Naive thymus-derived CD8-positive, alpha-beta T cell (primary cell): Measurements from ENCODE around the gene MUC5B. TPM values are rescaled to one million over a fixed set of nuclear protein-coding genes. Genes with fewer than 3 reads are reported as not detected.

ENCODE experiments used
- ATAC-seq, 2 donors: fragments of 150-1000 bp; cut with Tn5 transposase in 1 of 2; sonication (Bioruptor Pico), chemical (Tn5 transposase) in 1 of 2; 1 replicate in 1 of 2; 2 replicates in 1 of 2; pipeline ENCODE4 v1.10.0; 2021; ENCODE audit warnings: mild to moderate bottlenecking in 2 of 2, moderate library complexity in 2 of 2
- POLR2A ChIA-PET: fragments of 350-600 bp; sonication (Branson Sonifier 250); formaldehyde crosslinking; loops from one replicate; lab custom pipeline; 2021; ENCODE audit warnings: antibody characterized with exemption; lab: Charles Lee
- DNase-seq, 10 donors: peaks; one replicate each; pipeline versions ENCODE4 v3.0.0 to v3.0.0-alpha.2; 2020 to 2022
- H3K27ac Mint-ChIP-seq, 10 donors: one replicate each; pipeline ENCODE4 v1.8.0; 2020 to 2022; ENCODE audit warnings: mild to moderate bottlenecking in 10 of 10, mixed read lengths in 10 of 10, moderate library complexity in 4 of 10, inconsistent platforms in 1 of 10
- H3K27me3 Mint-ChIP-seq, 5 donors: one replicate each; pipeline ENCODE4 v1.8.0; 2021 to 2022; ENCODE audit warnings: mixed read lengths in 5 of 5
- H3K36me3 Mint-ChIP-seq, 3 donors: one replicate each; pipeline ENCODE4 v1.8.0; 2020 to 2022; ENCODE audit warnings: mixed read lengths in 3 of 3, mild to moderate bottlenecking in 2 of 3, inconsistent platforms in 1 of 3
- H3K4me1 Mint-ChIP-seq, 4 donors: one replicate each; pipeline ENCODE4 v1.8.0; 2021 to 2022; ENCODE audit warnings: mixed read lengths in 4 of 4
- H3K4me3 Mint-ChIP-seq, 10 donors: one replicate each; pipeline ENCODE4 v1.8.0; 2020 to 2022; ENCODE audit warnings: mild to moderate bottlenecking in 10 of 10, mixed read lengths in 10 of 10, moderate library complexity in 6 of 10, inconsistent platforms in 1 of 10
- H3K9me3 Mint-ChIP-seq, 9 donors: one replicate each; pipeline ENCODE4 v1.8.0; 2020 to 2022; ENCODE audit warnings: mixed read lengths in 9 of 9, mild to moderate bottlenecking in 3 of 9, inconsistent platforms in 1 of 9, moderate library complexity in 1 of 9
- polyA plus RNA-seq, 3 donors: library from polyadenylated mRNA; unstranded; fragments of 300-500 nt; fragmentation: Illumina TruSeq; gene quantifications; one replicate each; pipeline ENCODE4 v1.2.3, GENCODE V29; 2021
- total RNA-seq, 8 experiments: library from RNA in 2 of 8; stranded (reverse) in 2 of 8; gene quantifications; one replicate each; pipeline ENCODE4 v1.2.3 and lab custom pipeline; 2021 to 2026

The MUC5B gene
- total and polyA plus RNA-seq, 5 experiments from 2014 or later: not detected

GRCh38 chr11:1304380-1304779 is 81.5 kb downstream of the MUC5B start:
- Mint-ChIP-seq H3K4me1 (peaks cover 28 to 71% (median 60%) of the 10 kb centered on the region in 4 donors), H3K4me3 (peak overlapping the region in 1 of 10 donors; percentile 66)

GRCh38 chr11:1305063-1305495 is 82.2 kb downstream of the MUC5B start:
- Mint-ChIP-seq H3K27ac (peak overlapping the region in 1 of 10 donors; percentile 31), H3K4me1 (peaks cover 28 to 67% (median 60%) of the 10 kb centered on the region in 4 donors)

More at GRCh38 chr11:1304380-1304779, 81.5 kb downstream of the MUC5B start:
- POLR2A ChIA-PET: no interaction called here
- Mint-ChIP-seq H3K9me3 (no peaks in the 10 kb centered on the region), H3K36me3 (peaks cover 0 to 32% (median 0%) of the 10 kb centered on the region in 3 donors), H3K27me3 (no peaks in the 10 kb centered on the region), H3K27ac (no peak overlapping the region)
- ATAC-seq: no peak
- no peak for DNase-seq

GRCh38 chr11:1305501-1306056 is 82.7 kb downstream of the MUC5B start:
- H3K4me1 Mint-ChIP-seq: peaks cover 30 to 65% (median 61%) of the 10 kb centered on the region in 4 donors

More at GRCh38 chr11:1305063-1305495, 82.2 kb downstream of the MUC5B start:
- POLR2A ChIA-PET: no interaction called here
- DNase-seq (no peak), ATAC-seq (no peak)
- Mint-ChIP-seq H3K36me3 (peaks cover 0 to 28% (median 0%) of the 10 kb centered on the region in 3 donors), H3K27me3 (no peaks in the 10 kb centered on the region), H3K4me3 (peak overlapping the region in 1 of 10 donors; percentile 18), H3K9me3 (no peaks in the 10 kb centered on the region)

GRCh38 chr11:1306186-1307162 is 83.6 kb downstream of the MUC5B start:
- Mint-ChIP-seq H3K4me3 (peak overlapping the region in 9 of 10 donors; percentile 20 to 88 (median 77)), H3K4me1 (peaks cover 39 to 71% (median 68%) of the 10 kb centered on the region in 4 donors), H3K27me3 (no peaks in the 10 kb centered on the region), H3K9me3 (peaks cover 0 to 7% (median 0%) of the 10 kb centered on the region in 9 donors), H3K36me3 (peaks cover 0 to 22% (median 0%) of the 10 kb centered on the region in 3 donors), H3K27ac (peak overlapping the region in 9 of 10 donors; percentile 11 to 89 (median 81))
- DNase-seq: no peak
- POLR2A ChIA-PET: no interaction called here
- no peak for ATAC-seq

More at GRCh38 chr11:1305501-1306056, 82.7 kb downstream of the MUC5B start:
- H3K4me3 Mint-ChIP-seq: no peak overlapping the region
- peaks cover 0 to 23% (median 0%) of the 10 kb centered on the region in 3 donors for H3K36me3 Mint-ChIP-seq
- peak overlapping the region in 1 of 10 donors; percentile 64 for H3K27ac Mint-ChIP-seq
- POLR2A ChIA-PET: no interaction called here
- DNase-seq (no peak), ATAC-seq (no peak)
- H3K27me3 Mint-ChIP-seq: no peaks in the 10 kb centered on the region
- peaks cover 0 to 2% (median 0%) of the 10 kb centered on the region in 9 donors for H3K9me3 Mint-ChIP-seq

GRCh38 chr11:1307163-1307870 is 84.5 kb downstream of the MUC5B start:
- DNase-seq (peak in 1 of 10 donors; percentile 23), ATAC-seq (no peak)
- peak overlapping the region; percentile 53 to 89 (median 75) for H3K27ac Mint-ChIP-seq
- H3K4me3 Mint-ChIP-seq: peak overlapping the region; percentile 52 to 88 (median 78)
- H3K4me1 Mint-ChIP-seq: peaks cover 40 to 71% (median 70%) of the 10 kb centered on the region in 4 donors
- H3K36me3 Mint-ChIP-seq: peaks cover 0 to 21% (median 0%) of the 10 kb centered on the region in 3 donors
- no peaks in the 10 kb centered on the region for H3K27me3 Mint-ChIP-seq
- POLR2A ChIA-PET: interaction anchor here (4.8 kb wide), 1 partner anchor 45 kb away, joined by 44 read pairs; no protein-coding TSS in a partner anchor
- H3K9me3 Mint-ChIP-seq: peaks cover 0 to 9% (median 0%) of the 10 kb centered on the region in 9 donors

- H3K9me3 Mint-ChIP-seq: peaks cover 0 to 9% (median 0%) of the 10 kb centered on the region in 9 donors
- no peaks in the 10 kb centered on the region for H3K27me3 Mint-ChIP-seq
- POLR2A ChIA-PET: interaction anchor here (1.0 to 4.8 kb wide), 5 partner anchors 27 to 1101 kb away, joined by 3 to 44 read pairs (median 14); partner anchors contain the start of genes BET1L, DUSP8 and RIC8A
- peak in 2 of 10 donors; percentile 3 to 15 for DNase-seq
- H3K36me3 Mint-ChIP-seq: peaks cover 0 to 18% (median 0%) of the 10 kb centered on the region in 3 donors
- no peak for ATAC-seq
- H3K4me1 Mint-ChIP-seq: peaks cover 34 to 63% (median 62%) of the 10 kb centered on the region in 4 donors
- peak overlapping the region; percentile 66 to 88 (median 79) for H3K4me3 Mint-ChIP-seq
- H3K27ac Mint-ChIP-seq: peak overlapping the region in 9 of 10 donors; percentile 68 to 91 (median 89)
Measured at GRCh38 chr11:1307998-1308742, 85.3 kb downstream of the MUC5B start.

- POLR2A ChIA-PET: interaction anchor here (0.6 to 4.8 kb wide), 13 partner anchors 9 to 1102 kb away, joined by 3 to 44 read pairs (median 4); partner anchors contain the start of genes BET1L, DUSP8, RIC8A and TSSC4
- Mint-ChIP-seq H3K27ac (peak overlapping the region in 9 of 10 donors; percentile 61 to 97 (median 89)), H3K9me3 (peaks cover 0 to 9% (median 0%) of the 10 kb centered on the region in 9 donors), H3K4me1 (peaks cover 31 to 63% (median 59%) of the 10 kb centered on the region in 4 donors), H3K4me3 (peak overlapping the region; percentile 66 to 90 (median 82)), H3K27me3 (no peaks in the 10 kb centered on the region), H3K36me3 (peaks cover 0 to 13% (median 0%) of the 10 kb centered on the region in 3 donors)
- DNase-seq (peak in 1 of 10 donors; percentile 22), ATAC-seq (peak in 1 of 2 donors; percentile 13)
Measured at GRCh38 chr11:1308743-1309497, 86.1 kb downstream of the MUC5B start.

- Mint-ChIP-seq H3K4me1 (peaks cover 29 to 58% (median 55%) of the 10 kb centered on the region in 4 donors), H3K36me3 (peaks cover 0 to 11% (median 0%) of the 10 kb centered on the region in 3 donors), H3K27me3 (no peaks in the 10 kb centered on the region), H3K9me3 (peaks cover 0 to 9% (median 0%) of the 10 kb centered on the region in 9 donors), H3K27ac (peak within 1 kb of the TSS; percentile 87 to 98 (median 97)), H3K4me3 (peak within 1 kb of the TSS; percentile 83 to 93 (median 88))
- DNase-seq (peak; percentile 95 to 99 (median 99)), ATAC-seq (peak; percentile 77 to 80)
- POLR2A ChIA-PET: interaction anchor here (0.8 to 4.8 kb wide), 15 partner anchors 9 to 1102 kb away, joined by 3 to 44 read pairs (median 3); partner anchors contain the start of genes BET1L, DUSP8, RIC8A and TSSC4
Measured at GRCh38 chr11:1309498-1310317, 86.8 kb downstream of the MUC5B start, which contains the start of gene TOLLIP. Gene TOLLIP (minus strand): TSS chr11:1309632. CDS start chr11:1309498, 134 bp downstream.

- peaks cover 0 to 5% (median 0%) of the 10 kb centered on the region in 3 donors for H3K36me3 Mint-ChIP-seq
- peaks cover 27 to 52% (median 49%) of the 10 kb centered on the region in 4 donors for H3K4me1 Mint-ChIP-seq
- ATAC-seq: no peak
- POLR2A ChIA-PET: interaction anchor here (0.8 to 4.8 kb wide), 11 partner anchors 8 to 803 kb away, joined by 3 to 44 read pairs (median 12); partner anchors contain the start of gene RNH1
- peak overlapping the region; percentile 83 to 93 (median 87) for H3K4me3 Mint-ChIP-seq
- H3K9me3 Mint-ChIP-seq: peaks cover 0 to 9% (median 0%) of the 10 kb centered on the region in 9 donors
- H3K27ac Mint-ChIP-seq: peak overlapping the region; percentile 87 to 98 (median 96)
- DNase-seq: peak in 3 of 10 donors; percentile 27 to 39 (median 32)
- peaks cover 0 to 2% (median 0%) of the 10 kb centered on the region in 5 donors for H3K27me3 Mint-ChIP-seq
Measured at GRCh38 chr11:1310318-1310687, 87.4 kb downstream of the MUC5B start.
